Measurements from ENCODE around the gene TGFA. TPM values are rescaled to one million over a fixed set of nuclear protein-coding genes. Genes with fewer than 3 reads are reported as not detected.

The TGFA gene
- total RNA-seq, 2 experiments from 2014 or later = not detected

GRCh38 chr2:70566464-70566863 is 12.8 kb upstream of the TGFA start:
- no TSS peak for BruUV-seq (replicated peaks)
- intact Hi-C loops (cut with micrococcal nuclease; ENCODE audit: unreplicated experiment) = no loop called here
- H3K27ac ChIP-seq (ENCODE audit: low read depth, low read length, poor library complexity, severe bottlenecking) = no peak overlapping the region
- no peak overlapping the region for H3K4me2 ChIP-seq (ENCODE audit: low read length)
- no peaks in the 10 kb centered on the region for H3K9me3 ChIP-seq (ENCODE audit: low read length)
- no peak for DNase-seq (ENCODE audit: low spot score)
- H3K9me2 ChIP-seq (ENCODE audit: insufficient read depth, low read length) = no peaks in the 10 kb centered on the region
- H3K79me2 ChIP-seq (ENCODE audit: insufficient read depth, low read depth, low read length) = no peaks in the 10 kb centered on the region
- no peak overlapping the region for H2AFZ ChIP-seq (ENCODE audit: low read length)
- CTCF ChIA-PET (ENCODE audit: unreplicated experiment) = no interaction called here
- TF ChIP-seq CTCF (conservative IDR thresholded peaks at IDR 0.05; ENCODE audit: low read length) = no peak
- no peak for TF ChIP-seq EZH2phosphoT487 (IDR thresholded peaks at IDR 0.05; ENCODE audit: borderline replicate concordance, low read depth, low read length)
- POLR2A ChIA-PET = no interaction called here
- no peaks in the 10 kb centered on the region for H4K20me1 ChIP-seq (ENCODE audit: insufficient read depth, low read length)
- H3K4me1 ChIP-seq (ENCODE audit: insufficient read depth, low read length, poor library complexity, severe bottlenecking) = no peaks in the 10 kb centered on the region
- no peak overlapping the region for H3K4me3 ChIP-seq (ENCODE audit: low read depth, low read length, poor library complexity, severe bottlenecking)
- H3K36me3 ChIP-seq (ENCODE audit: insufficient read depth, low read length) = no peaks in the 10 kb centered on the region

DNA sequence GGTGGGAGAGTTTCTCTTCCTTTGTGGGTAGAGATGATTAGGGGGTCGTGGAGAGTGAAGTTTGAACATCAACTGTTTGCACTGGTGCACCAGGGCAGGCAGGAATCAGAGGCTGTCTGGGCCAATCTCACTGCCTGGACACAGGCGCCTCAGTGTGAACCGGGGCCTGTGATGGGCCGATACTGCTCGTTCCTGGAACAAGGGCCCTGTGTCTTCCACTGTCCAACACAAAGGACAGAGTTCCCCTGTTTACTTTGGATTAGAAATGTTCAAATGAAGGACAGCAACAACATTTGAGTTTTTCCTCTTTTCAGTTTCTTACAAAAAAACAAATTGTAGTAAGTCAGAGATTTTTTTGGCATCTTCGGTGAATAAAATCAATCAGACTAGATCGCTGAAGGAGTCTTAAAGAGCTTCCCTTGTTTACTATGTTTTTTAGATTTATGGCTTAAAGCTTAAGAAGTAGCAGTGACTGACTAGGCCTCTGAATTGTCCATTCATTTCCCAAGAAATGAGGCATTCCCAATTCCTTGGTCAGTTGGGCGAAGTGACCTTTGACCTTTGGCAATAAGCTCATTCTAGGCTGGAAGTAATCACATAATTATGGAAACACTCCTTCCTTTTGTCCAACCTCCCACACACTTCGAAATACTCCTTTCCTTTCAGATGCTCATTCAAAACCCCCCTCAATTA is 11.6 kb upstream of the TGFA start:
- no TSS peak for BruUV-seq (replicated peaks)
- Histone ChIP-seq H3K27ac (ENCODE audit: low read depth, low read length, poor library complexity, severe bottlenecking) (no peak overlapping the region), H2AFZ (ENCODE audit: low read length) (no peak overlapping the region), H3K4me2 (ENCODE audit: low read length) (no peak overlapping the region), H3K9me3 (ENCODE audit: low read length) (no peaks in the 10 kb centered on the region), H3K9me2 (ENCODE audit: insufficient read depth, low read length) (no peaks in the 10 kb centered on the region), H3K79me2 (ENCODE audit: insufficient read depth, low read depth, low read length) (no peaks in the 10 kb centered on the region), H3K36me3 (ENCODE audit: insufficient read depth, low read length) (no peaks in the 10 kb centered on the region), H3K4me3 (ENCODE audit: low read depth, low read length, poor library complexity, severe bottlenecking) (no peak overlapping the region), H4K20me1 (ENCODE audit: insufficient read depth, low read length) (no peaks in the 10 kb centered on the region), H3K4me1 (ENCODE audit: insufficient read depth, low read length, poor library complexity, severe bottlenecking) (no peaks in the 10 kb centered on the region)
- TF ChIP-seq EZH2phosphoT487 (IDR thresholded peaks at IDR 0.05; ENCODE audit: borderline replicate concordance, low read depth, low read length) = no peak
- no peak for TF ChIP-seq CTCF (conservative IDR thresholded peaks at IDR 0.05; ENCODE audit: low read length)
- DNase-seq (ENCODE audit: low spot score) = no peak
- ChIA-PET POLR2A (interaction anchor here (0.7 kb wide), 1 partner anchor 547 kb away, joined by 4 read pairs; no protein-coding TSS in a partner anchor), CTCF (ENCODE audit: unreplicated experiment) (no interaction called here)
- intact Hi-C loops (cut with micrococcal nuclease; ENCODE audit: unreplicated experiment) = no loop called here

- CTCF ChIA-PET (ENCODE audit: unreplicated experiment) = no interaction called here
- BruUV-seq (replicated peaks) = no TSS peak
Measured at GRCh38 chr2:70561893-70562292, 8.3 kb upstream of the TGFA start.

More at GRCh38 chr2:70561893-70562292, 8.3 kb upstream of the TGFA start:
- no peak for TF ChIP-seq EZH2phosphoT487 (IDR thresholded peaks at IDR 0.05; ENCODE audit: borderline replicate concordance, low read depth, low read length)
- no peak for TF ChIP-seq CTCF (conservative IDR thresholded peaks at IDR 0.05; ENCODE audit: low read length)
- H4K20me1 ChIP-seq (ENCODE audit: insufficient read depth, low read length) = no peaks in the 10 kb centered on the region
- no peak overlapping the region for H3K4me2 ChIP-seq (ENCODE audit: low read length)
- no peak overlapping the region for H3K27ac ChIP-seq (ENCODE audit: low read depth, low read length, poor library complexity, severe bottlenecking)
- DNase-seq (ENCODE audit: low spot score) = no peak
- no peaks in the 10 kb centered on the region for H3K9me3 ChIP-seq (ENCODE audit: low read length)
- no peaks in the 10 kb centered on the region for H3K79me2 ChIP-seq (ENCODE audit: insufficient read depth, low read depth, low read length)
- H3K9me2 ChIP-seq (ENCODE audit: insufficient read depth, low read length) = no peaks in the 10 kb centered on the region
- POLR2A ChIA-PET = interaction anchor here (0.6 kb wide), 1 partner anchor 11 kb away, joined by 3 read pairs; no protein-coding TSS in a partner anchor
- H2AFZ ChIP-seq (ENCODE audit: low read length) = no peak overlapping the region
- H3K36me3 ChIP-seq (ENCODE audit: insufficient read depth, low read length) = no peaks in the 10 kb centered on the region
- H3K4me3 ChIP-seq (ENCODE audit: low read depth, low read length, poor library complexity, severe bottlenecking) = no peak overlapping the region
- intact Hi-C loops (cut with micrococcal nuclease; ENCODE audit: unreplicated experiment) = no loop called here
- H3K4me1 ChIP-seq (ENCODE audit: insufficient read depth, low read length, poor library complexity, severe bottlenecking) = no peaks in the 10 kb centered on the region
